A549 treated with AZD2906 at 1 μM for 4 hours (cell line): Measurements from ENCODE around the gene DPYD. TPM values are rescaled to one million over a fixed set of nuclear protein-coding genes. Genes with fewer than 3 reads are reported as not detected.

ENCODE experiments used
- total RNA-seq: library from RNA; stranded (reverse); fragments of 200-300 nt; extraction: Qiagen RNA extraction; gene quantifications from 5 replicates; pipeline ENCODE4 v1.2.3, GENCODE V29; 2022

The DPYD gene
- total RNA-seq = 1.3 to 2.4 TPM (median 1.9 TPM) in 5 replicates

DNA sequence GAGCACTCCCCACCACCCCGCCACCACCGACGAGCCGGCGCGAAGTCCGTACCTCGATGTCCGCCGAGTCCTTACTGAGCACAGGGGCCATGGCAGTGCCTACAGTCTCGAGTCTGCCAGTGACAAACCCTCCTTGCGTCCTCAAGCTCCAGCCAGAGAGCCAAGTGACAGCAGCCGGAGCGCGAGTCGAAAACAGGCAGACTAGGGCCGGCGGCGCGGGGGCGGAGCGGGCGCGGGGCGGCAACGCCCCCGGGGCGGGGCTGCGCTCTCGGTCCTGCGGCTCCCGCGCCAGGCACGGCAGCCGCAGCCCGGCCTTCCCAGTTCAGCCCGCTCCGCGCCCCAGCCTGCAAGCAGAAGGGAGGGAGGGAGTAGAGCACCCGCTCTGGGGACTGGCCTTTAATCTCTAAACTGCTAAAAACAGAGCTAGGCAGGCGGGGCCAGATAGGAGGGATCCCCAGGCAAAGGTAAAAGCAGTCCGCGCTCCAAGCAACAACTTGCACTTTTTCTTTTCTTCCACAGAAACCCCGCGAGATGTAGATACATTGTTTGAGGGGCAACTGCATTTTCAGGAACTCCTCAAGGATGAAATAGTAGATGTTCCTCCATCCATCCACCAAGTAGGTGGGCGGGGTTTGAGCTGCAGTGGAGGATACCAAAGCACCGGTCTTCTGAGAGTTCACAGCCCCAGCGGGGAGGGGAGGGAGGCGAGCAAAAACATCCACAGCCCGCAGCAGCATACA is at the start of gene DPYD:
DPYD (minus strand) TSS at position 203 of the 740 bp plus-strand sequence; CDS start at position 91, 112 bp downstream.

